ENCODE measurements around the gene ATP2B2.

DNA sequence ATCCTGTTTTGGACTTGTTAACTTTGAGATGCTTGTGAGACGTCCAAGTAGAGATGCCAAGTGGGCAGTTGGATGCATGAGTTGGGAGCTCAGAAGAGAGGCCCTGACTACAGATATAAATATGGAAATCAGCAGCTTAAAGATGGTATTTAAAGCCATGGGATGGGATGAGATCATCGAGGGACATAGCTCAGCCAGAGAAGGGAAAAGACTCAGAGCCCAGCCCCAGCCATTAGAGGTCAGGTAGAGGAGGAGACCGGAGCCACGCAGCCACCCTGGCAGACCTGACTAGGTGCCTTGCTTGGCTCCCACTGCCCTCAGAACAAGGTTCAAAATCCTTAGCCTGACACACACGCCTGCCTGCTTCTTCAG, 31.1 kb downstream of the ATP2B2 start:
- no peak for TF ChIP-seq CSDC2 (CRISPR knock-in tag; IDR thresholded peaks at IDR 0.05)
- no peak for TF ChIP-seq ARNTL (CRISPR knock-in tag; IDR thresholded peaks at IDR 0.05; ENCODE audit: borderline replicate concordance, low read depth)
- no peak for TF ChIP-seq OSR1 (CRISPR knock-in tag; IDR thresholded peaks at IDR 0.05)
- no peak for TF ChIP-seq ZNF70 (CRISPR knock-in tag; IDR thresholded peaks at IDR 0.05)
- no peak for TF ChIP-seq TOX (CRISPR knock-in tag; IDR thresholded peaks at IDR 0.05; ENCODE audit: borderline replicate concordance)
- TF ChIP-seq, protein P1, sequence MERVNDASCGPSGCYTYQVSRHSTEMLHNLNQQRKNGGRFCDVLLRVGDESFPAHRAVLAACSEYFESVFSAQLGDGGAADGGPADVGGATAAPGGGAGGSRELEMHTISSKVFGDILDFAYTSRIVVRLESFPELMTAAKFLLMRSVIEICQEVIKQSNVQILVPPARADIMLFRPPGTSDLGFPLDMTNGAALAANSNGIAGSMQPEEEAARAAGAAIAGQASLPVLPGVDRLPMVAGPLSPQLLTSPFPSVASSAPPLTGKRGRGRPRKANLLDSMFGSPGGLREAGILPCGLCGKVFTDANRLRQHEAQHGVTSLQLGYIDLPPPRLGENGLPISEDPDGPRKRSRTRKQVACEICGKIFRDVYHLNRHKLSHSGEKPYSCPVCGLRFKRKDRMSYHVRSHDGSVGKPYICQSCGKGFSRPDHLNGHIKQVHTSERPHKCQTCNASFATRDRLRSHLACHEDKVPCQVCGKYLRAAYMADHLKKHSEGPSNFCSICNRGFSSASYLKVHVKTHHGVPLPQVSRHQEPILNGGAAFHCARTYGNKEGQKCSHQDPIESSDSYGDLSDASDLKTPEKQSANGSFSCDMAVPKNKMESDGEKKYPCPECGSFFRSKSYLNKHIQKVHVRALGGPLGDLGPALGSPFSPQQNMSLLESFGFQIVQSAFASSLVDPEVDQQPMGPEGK (CRISPR knock-in tag; IDR thresholded peaks at IDR 0.05; ENCODE audit: borderline replicate concordance) = no peak
- no peak for TF ChIP-seq ZFP30 (CRISPR knock-in tag; IDR thresholded peaks at IDR 0.05)
- TF ChIP-seq BACH2 (CRISPR knock-in tag; IDR thresholded peaks at IDR 0.05; ENCODE audit: borderline replicate concordance) = no peak
- TF ChIP-seq ZFP3 (CRISPR knock-in tag; IDR thresholded peaks at IDR 0.05) = no peak
- TF ChIP-seq PPARA (CRISPR knock-in tag; IDR thresholded peaks at IDR 0.05; ENCODE audit: borderline replicate concordance) = no peak

All from SK-N-SH treated with all-trans-retinoic acid at 6 μM for 48 hours (cell line).